Chondrocyte (in vitro differentiated cells): ENCODE measurements around the gene EDC3. TPM values are rescaled to one million over a fixed set of nuclear protein-coding genes. Genes with fewer than 3 reads are reported as not detected.

Experiments
- DNase-seq: peaks from one replicate; pipeline ENCODE4 v3.0.0; 2021; ENCODE audit warnings: mixed read lengths, low spot score
- H3K27ac Mint-ChIP-seq: one replicate; pipeline ENCODE4 v1.8.0; 2021; ENCODE audit warnings: mild to moderate bottlenecking, moderate library complexity, mixed read lengths; ENCODE audit not compliant: unreplicated experiment
- H3K27me3 Mint-ChIP-seq: 2 replicates; pipeline ENCODE4 v1.8.0; 2021; ENCODE audit warnings: low read depth, mixed read lengths
- H3K36me3 Mint-ChIP-seq: 2 replicates; pipeline ENCODE4 v1.8.0; 2021; ENCODE audit warnings: low read depth, mixed read lengths
- H3K4me1 Mint-ChIP-seq: 2 replicates; pipeline ENCODE4 v1.8.0; 2021; ENCODE audit warnings: low read depth, mild to moderate bottlenecking, mixed read lengths
- H3K4me3 Mint-ChIP-seq: one replicate; pipeline ENCODE4 v1.8.0; 2021; ENCODE audit warnings: mild to moderate bottlenecking, moderate library complexity, mixed read lengths; ENCODE audit not compliant: unreplicated experiment
- H3K9me3 Mint-ChIP-seq: 2 replicates; pipeline ENCODE4 v1.8.0; 2021; ENCODE audit warnings: low read depth, mixed read lengths
- total RNA-seq: library from RNA; stranded (reverse); gene quantifications from 3 replicates; pipeline ENCODE4 v1.2.1, GENCODE V29; 2021
- TF ChIP-seq, protein P1 (sequence below): fragments of 200-600 bp; sonication (generic); IDR thresholded peaks from 2 replicates; pipeline ENCODE4 v1.5.0; 2021; ENCODE audit warnings: antibody characterized with exemption, mild to moderate bottlenecking, moderate library complexity

EDC3 gene
- total RNA-seq, 1 donor from 2014 or later: 32.8 TPM

DNA sequence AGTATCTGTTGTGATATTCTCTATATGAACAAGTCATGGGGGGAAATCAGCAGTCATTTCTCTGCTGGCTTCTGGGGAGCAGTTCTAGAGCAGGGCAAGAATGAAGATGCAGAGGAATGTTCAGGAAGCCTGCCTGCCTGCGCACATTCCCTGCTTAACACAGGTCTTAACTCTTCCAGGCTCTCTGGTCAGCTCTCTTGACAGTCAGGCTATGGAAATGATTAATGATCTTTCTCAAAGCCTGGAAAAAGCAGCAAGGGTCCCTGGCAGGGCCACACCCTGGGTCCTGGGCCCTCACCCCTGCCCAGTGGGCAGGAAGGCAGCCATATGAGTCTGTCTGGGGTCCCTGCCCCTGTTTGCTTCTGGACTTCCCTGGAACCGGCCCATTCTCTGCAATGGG lies 111.6 kb downstream of the EDC3 start:
- peaks cover 2% of the 10 kb centered on the region for H3K36me3 Mint-ChIP-seq
- H3K9me3 Mint-ChIP-seq: no peaks in the 10 kb centered on the region
- TF ChIP-seq, protein P1, sequence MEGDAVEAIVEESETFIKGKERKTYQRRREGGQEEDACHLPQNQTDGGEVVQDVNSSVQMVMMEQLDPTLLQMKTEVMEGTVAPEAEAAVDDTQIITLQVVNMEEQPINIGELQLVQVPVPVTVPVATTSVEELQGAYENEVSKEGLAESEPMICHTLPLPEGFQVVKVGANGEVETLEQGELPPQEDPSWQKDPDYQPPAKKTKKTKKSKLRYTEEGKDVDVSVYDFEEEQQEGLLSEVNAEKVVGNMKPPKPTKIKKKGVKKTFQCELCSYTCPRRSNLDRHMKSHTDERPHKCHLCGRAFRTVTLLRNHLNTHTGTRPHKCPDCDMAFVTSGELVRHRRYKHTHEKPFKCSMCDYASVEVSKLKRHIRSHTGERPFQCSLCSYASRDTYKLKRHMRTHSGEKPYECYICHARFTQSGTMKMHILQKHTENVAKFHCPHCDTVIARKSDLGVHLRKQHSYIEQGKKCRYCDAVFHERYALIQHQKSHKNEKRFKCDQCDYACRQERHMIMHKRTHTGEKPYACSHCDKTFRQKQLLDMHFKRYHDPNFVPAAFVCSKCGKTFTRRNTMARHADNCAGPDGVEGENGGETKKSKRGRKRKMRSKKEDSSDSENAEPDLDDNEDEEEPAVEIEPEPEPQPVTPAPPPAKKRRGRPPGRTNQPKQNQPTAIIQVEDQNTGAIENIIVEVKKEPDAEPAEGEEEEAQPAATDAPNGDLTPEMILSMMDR: no peak
- H3K27ac Mint-ChIP-seq: no peak overlapping the region
- H3K27me3 Mint-ChIP-seq: no peaks in the 10 kb centered on the region
- peaks cover 9% of the 10 kb centered on the region for H3K4me1 Mint-ChIP-seq
- H3K4me3 Mint-ChIP-seq: no peak overlapping the region
- no peak for DNase-seq

Other genes starting within 250 kb of the EDC3 start
- gene UBL7, start 234.9 kb downstream of the EDC3 start, total RNA-seq: 30.0 to 34.5 TPM (median 32.5 TPM) in 3 replicates
- gene ARID3B, start 154.8 kb downstream of the EDC3 start, total RNA-seq: 1.8 to 2.6 TPM (median 2.5 TPM) in 3 replicates
- 43.0 to 48.6 TPM (median 44.5 TPM) in 3 replicates for gene CLK3, start 80.2 kb downstream of the EDC3 start, total RNA-seq
- gene CYP1A1, start 29.5 kb upstream of the EDC3 start, total RNA-seq: 0.22 to 0.67 TPM (median 0.27 TPM) in 3 replicates
- gene CYP1A2, start 52.8 kb upstream of the EDC3 start, total RNA-seq: not detected in 3 replicates
- gene CSK, start 86.1 kb upstream of the EDC3 start, total RNA-seq: 39.9 to 47.4 TPM (median 41.5 TPM) in 3 replicates
- gene LMAN1L, start 116.8 kb upstream of the EDC3 start, total RNA-seq: 0.82 TPM in 1 of 3 replicates, not detected in the others
- gene CPLX3, start 130.6 kb upstream of the EDC3 start, total RNA-seq: not detected in 3 replicates
- 24.3 to 29.0 TPM (median 24.5 TPM) in 3 replicates for gene ULK3, start 147.1 kb upstream of the EDC3 start, total RNA-seq
- 67.4 to 75.5 TPM (median 67.9 TPM) in 3 replicates for gene SCAMP2, start 177.3 kb upstream of the EDC3 start, total RNA-seq
- gene MPI, start 194.0 kb upstream of the EDC3 start, total RNA-seq: 27.6 to 29.2 TPM (median 28.2 TPM) in 3 replicates
- gene FAM219B, start 210.8 kb upstream of the EDC3 start, total RNA-seq: 78.0 to 97.6 TPM (median 89.9 TPM) in 3 replicates
- gene COX5A, start 242.0 kb upstream of the EDC3 start, total RNA-seq: 126 to 133 TPM (median 131 TPM) in 3 replicates